Kidney (tissue), 14 donors: ENCODE results near the gene PTRH2. TPM values are rescaled to one million over a fixed set of nuclear protein-coding genes. Genes with fewer than 3 reads are reported as not detected.

ENCODE experiments used
- DNase-seq, 5 donors: peaks; one replicate each; pipeline ENCODE4 v3.0.0-alpha.2; 2013 to 2020
- FAIRE-seq: peaks from 2 replicates; lab custom pipeline; 2012; peaks lifted over from hg19 to GRCh38; lab: Jason Lieb, UNC
- H3K27ac ChIP-seq, 2 donors: one replicate each; pipeline ENCODE4 v1.7.0; 2013; ENCODE audit warnings: low read depth in 2 of 2, low read length in 2 of 2, inconsistent platforms in 1 of 2
- H3K27me3 ChIP-seq: one replicate; pipeline ENCODE4 v1.7.1; 2013; ENCODE audit warnings: low read length, inconsistent platforms; ENCODE audit not compliant: control insufficient read depth, insufficient read depth
- H3K36me3 ChIP-seq, 3 donors: one replicate each; pipeline versions ENCODE4 v1.7.0 to v1.7.1; 2013; ENCODE audit warnings: low read length in 3 of 3, control low read depth in 1 of 3, inconsistent platforms in 1 of 3; ENCODE audit not compliant: insufficient read depth in 3 of 3, control insufficient read depth in 2 of 3
- H3K4me1 ChIP-seq, 3 donors: one replicate each; pipeline versions ENCODE4 v1.7.0 to v1.7.1; 2013; ENCODE audit warnings: low read length in 3 of 3, inconsistent platforms in 1 of 3, low read depth in 1 of 3; ENCODE audit not compliant: control insufficient read depth in 2 of 3, insufficient read depth in 2 of 3
- H3K4me3 ChIP-seq, 3 donors: one replicate each; pipeline versions ENCODE4 v1.7.0 to v1.8.1; 2013; ENCODE audit warnings: low read length in 3 of 3, control low read depth in 1 of 3, inconsistent platforms in 1 of 3
- H3K9ac ChIP-seq, 3 donors: one replicate each; pipeline versions ENCODE4 v1.7.0 to v1.7.1; 2013; ENCODE audit warnings: low read length in 3 of 3, control low read depth in 1 of 3, inconsistent platforms in 1 of 3
- H3K9me3 ChIP-seq, 3 donors: one replicate each; pipeline versions ENCODE4 v1.7.0 to v1.7.1; 2013; ENCODE audit warnings: low read length in 3 of 3, control low read depth in 1 of 3, inconsistent platforms in 1 of 3; ENCODE audit not compliant: control insufficient read depth in 2 of 3, insufficient read depth in 1 of 3
- intact Hi-C: fragments of 100-400 bp; cut with DNase I; formaldehyde crosslinking; loops from one replicate; pipeline ENCODE4 v1.11.1; 2022
- polyA plus RNA-seq: library from polyadenylated mRNA; stranded (reverse); fragments of 350-450 nt; fragmentation: Illumina TruSeq; extraction: RNeasy Lipid Tissue Mini Kit (QIAGEN cat#74804); gene quantifications from one replicate; pipeline ENCODE4 v1.2.3, GENCODE V29; 2014; ENCODE audit warnings: low read depth, low replicate concordance; ENCODE audit not compliant: insufficient read depth
- total RNA-seq: library from RNA; stranded (reverse); fragmentation: NEBNext Ultra II Directional; extraction: Animal tissue kit (Norgen Biotek cat#: 25700); gene quantifications from one replicate; pipeline ENCODE4 v1.2.1, GENCODE V29; 2021
- TF ChIP-seq, protein P1 (sequence below): IDR thresholded peaks from 3 replicates; pipeline ENCODE4 v1.5.1; 2012; ENCODE audit warnings: mild to moderate bottlenecking, moderate library complexity, borderline replicate concordance; ENCODE audit not compliant: insufficient read depth; ENCODE audit errors: extremely low read depth
- donor health status: control.
- donor health status: control.
- donor health status: control.
- donor health status: control.
- donor health status: control.
- donor health status: DM: yes; HTN: yes; CAD: no.
- donor health status: Normal renal cell carcinoma (clear cell type).

The PTRH2 gene
- total and polyA plus RNA-seq, 2 donors from 2014 or later, result 17.3 to 27.6 TPM

DNA sequence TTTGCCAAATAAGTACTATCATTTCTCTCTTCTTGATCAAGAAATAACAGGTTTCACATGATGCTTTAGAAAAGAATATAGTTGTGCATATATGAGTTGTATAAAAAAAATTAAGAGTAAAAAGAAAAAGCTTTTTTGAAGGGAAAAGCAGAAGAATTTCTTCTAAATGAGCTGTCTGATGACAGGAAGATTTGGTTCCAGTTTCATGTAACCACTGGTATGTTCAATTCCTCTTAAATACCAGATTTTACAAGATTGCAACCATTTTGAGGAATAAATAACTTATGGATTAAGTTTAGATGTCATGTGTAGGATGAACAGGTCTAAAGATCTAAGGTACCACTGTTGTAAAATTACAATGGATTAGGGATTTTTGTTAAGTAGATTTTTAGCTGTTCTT lies 45.2 kb upstream of the PTRH2 start:
- Histone ChIP-seq H3K4me1 (peaks cover 0 to 11% (median 0%) of the 10 kb centered on the region in 3 donors), H3K9ac (no peak overlapping the region), H3K27ac (no peak overlapping the region), H3K27me3 (no peaks in the 10 kb centered on the region), H3K4me3 (no peak overlapping the region), H3K9me3 (no peaks in the 10 kb centered on the region), H3K36me3 (no peaks in the 10 kb centered on the region)
- TF ChIP-seq, protein P1, sequence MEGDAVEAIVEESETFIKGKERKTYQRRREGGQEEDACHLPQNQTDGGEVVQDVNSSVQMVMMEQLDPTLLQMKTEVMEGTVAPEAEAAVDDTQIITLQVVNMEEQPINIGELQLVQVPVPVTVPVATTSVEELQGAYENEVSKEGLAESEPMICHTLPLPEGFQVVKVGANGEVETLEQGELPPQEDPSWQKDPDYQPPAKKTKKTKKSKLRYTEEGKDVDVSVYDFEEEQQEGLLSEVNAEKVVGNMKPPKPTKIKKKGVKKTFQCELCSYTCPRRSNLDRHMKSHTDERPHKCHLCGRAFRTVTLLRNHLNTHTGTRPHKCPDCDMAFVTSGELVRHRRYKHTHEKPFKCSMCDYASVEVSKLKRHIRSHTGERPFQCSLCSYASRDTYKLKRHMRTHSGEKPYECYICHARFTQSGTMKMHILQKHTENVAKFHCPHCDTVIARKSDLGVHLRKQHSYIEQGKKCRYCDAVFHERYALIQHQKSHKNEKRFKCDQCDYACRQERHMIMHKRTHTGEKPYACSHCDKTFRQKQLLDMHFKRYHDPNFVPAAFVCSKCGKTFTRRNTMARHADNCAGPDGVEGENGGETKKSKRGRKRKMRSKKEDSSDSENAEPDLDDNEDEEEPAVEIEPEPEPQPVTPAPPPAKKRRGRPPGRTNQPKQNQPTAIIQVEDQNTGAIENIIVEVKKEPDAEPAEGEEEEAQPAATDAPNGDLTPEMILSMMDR, result no peak
- no peak for DNase-seq
- intact Hi-C loops, result no loop called here
- FAIRE-seq, result no peak

DNA sequence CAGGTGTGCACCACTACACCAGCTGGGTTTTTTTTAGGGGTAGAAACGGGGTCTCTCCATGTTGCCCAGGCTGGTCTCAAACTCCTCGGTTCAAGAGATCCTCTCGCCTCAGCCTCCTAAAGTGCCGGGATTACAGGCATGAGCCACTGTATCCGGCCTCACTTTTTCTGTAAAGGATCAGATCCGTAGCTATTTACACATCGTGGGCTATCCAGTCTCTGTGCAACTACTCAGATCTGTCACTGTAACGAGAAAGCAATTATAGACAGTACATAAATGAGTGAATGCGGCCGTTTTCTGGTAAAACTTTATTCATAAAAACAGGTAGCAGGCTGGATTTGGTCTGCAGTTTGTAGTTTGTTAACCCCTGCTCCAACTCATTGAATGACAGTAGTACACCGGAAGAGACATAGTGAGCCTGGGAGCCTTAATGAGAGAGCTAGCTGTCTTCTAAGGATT lies 44.8 kb upstream of the PTRH2 start:
- Histone ChIP-seq H3K9me3 (no peaks in the 10 kb centered on the region), H3K4me3 (no peak overlapping the region), H3K9ac (no peak overlapping the region), H3K4me1 (peaks cover 0 to 10% (median 0%) of the 10 kb centered on the region in 3 donors), H3K27ac (peak overlapping the region in 1 of 2 donors; percentile 28), H3K27me3 (no peaks in the 10 kb centered on the region), H3K36me3 (no peaks in the 10 kb centered on the region)
- DNase-seq (no peak), FAIRE-seq (no peak)
- TF ChIP-seq, protein P1, result no peak
- intact Hi-C loops, result no loop called here

DNA sequence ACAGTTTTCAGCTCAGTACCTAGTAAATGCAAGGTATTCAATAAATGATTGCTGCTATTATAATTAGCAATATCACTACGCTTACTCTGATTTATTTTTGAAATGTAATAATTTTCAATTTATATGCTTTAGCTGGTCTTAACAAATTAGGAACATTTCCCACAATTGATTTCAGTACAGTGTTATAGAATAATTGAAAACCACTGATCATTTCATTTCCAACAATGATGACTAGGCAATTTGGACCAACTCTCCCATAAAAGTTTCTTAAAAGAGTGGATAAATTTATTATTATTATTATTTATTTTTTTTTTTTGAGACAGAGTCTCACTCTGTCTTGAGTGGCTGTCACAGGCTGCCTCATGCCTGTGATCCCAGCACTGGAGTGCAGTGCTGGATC lies 41.4 kb upstream of the PTRH2 start:
- DNase-seq, result no peak
- Histone ChIP-seq H3K27ac (no peak overlapping the region), H3K9me3 (no peaks in the 10 kb centered on the region), H3K36me3 (no peaks in the 10 kb centered on the region), H3K4me1 (no peaks in the 10 kb centered on the region), H3K4me3 (no peak overlapping the region), H3K9ac (no peak overlapping the region), H3K27me3 (no peaks in the 10 kb centered on the region)
- intact Hi-C loops, result no loop called here
- no peak for FAIRE-seq
- TF ChIP-seq, protein P1, result no peak
